ENCODE data around the gene PPP1R37.
A peak's percentile ranks its signal among the peaks of the same experiment; 100 is the strongest.
"Not testable (repeated sequence)": the region's sequence is repeated elsewhere in the genome, so short reads cannot be mapped to it uniquely, and the experiment has no call there.

Gene PPP1R37

GRCh38 chr19:45096700-45097099 is 3.7 kb downstream of the PPP1R37 start:
- no peak for DNase-seq

- DNase-seq: no peak
Observed at GRCh38 chr19:45097450-45097775, 4.4 kb downstream of the PPP1R37 start.

GRCh38 chr19:45097776-45098520 is 5.0 kb downstream of the PPP1R37 start:
- DNase-seq: no peak

- no peak for DNase-seq
Observed at GRCh38 chr19:45098521-45099466, 5.8 kb downstream of the PPP1R37 start.

DNA sequence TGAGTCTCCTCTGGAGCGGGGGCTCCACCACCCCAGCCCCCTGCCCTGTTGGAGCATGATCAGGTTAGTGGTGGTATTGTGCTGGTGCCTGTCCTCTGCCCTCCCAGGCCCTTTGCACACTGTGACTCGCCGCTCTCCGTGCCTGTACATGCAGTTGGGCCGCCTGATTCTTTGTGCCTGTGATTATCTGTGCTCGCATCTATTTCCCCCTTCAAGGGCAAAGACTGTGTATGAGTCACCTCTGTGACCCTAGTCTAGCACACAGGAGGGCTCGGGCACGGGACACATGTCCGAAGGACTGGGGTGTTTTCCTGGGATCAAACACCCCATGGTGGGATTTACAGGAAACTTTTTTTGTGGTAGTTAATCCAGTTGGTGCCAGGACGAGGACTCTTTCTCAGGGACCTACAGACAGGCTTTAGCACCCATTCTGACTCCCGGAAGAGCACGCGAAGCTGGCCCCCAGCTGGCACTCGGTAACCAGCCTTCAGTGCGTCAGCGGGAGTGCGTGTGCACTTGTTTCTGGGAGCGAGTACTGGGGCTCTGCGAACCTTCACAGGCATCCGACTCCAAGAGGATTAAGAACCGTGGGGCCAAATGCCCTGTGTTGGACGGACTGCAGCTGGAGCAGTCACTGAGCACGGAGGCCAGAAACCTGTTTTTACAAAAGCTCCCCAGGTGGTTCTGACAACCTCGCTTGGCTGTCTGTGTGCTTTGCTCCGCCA is 6.7 kb downstream of the PPP1R37 start:
- DNase-seq: no peak

DNA sequence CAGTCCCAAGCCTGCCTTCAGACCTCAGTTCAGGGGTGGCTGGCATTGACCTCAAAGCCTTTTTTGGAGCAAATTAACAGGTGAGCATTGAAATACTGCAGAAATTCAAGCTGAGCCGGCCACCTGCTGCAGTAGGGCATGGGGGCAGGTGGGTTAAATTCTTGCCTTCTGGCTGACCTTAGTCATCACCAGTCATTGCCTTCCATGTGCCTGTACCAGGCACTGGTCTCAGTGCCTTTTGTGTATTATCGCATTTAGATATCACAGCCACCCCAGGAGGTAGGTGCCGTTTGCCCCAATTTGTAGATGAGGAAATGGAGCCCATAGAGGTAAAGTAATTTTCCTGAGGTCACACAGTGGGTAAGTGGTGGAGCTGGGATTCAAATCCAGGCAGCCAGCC is 7.2 kb downstream of the PPP1R37 start:
- no peak for DNase-seq

- DNase-seq: no peak
Observed at GRCh38 chr19:45100846-45101252, 7.9 kb downstream of the PPP1R37 start.

- DNase-seq: no peak
Observed at GRCh38 chr19:45101806-45102205, 8.8 kb downstream of the PPP1R37 start.

- no peak for DNase-seq
Observed at GRCh38 chr19:45102481-45102880, 9.5 kb downstream of the PPP1R37 start.

- peak; percentile 36 for DNase-seq
Observed at GRCh38 chr19:45103156-45103507, 10.2 kb downstream of the PPP1R37 start.

GRCh38 chr19:45103508-45104319 is 10.7 kb downstream of the PPP1R37 start:
- DNase-seq: peak; percentile 76

DNA sequence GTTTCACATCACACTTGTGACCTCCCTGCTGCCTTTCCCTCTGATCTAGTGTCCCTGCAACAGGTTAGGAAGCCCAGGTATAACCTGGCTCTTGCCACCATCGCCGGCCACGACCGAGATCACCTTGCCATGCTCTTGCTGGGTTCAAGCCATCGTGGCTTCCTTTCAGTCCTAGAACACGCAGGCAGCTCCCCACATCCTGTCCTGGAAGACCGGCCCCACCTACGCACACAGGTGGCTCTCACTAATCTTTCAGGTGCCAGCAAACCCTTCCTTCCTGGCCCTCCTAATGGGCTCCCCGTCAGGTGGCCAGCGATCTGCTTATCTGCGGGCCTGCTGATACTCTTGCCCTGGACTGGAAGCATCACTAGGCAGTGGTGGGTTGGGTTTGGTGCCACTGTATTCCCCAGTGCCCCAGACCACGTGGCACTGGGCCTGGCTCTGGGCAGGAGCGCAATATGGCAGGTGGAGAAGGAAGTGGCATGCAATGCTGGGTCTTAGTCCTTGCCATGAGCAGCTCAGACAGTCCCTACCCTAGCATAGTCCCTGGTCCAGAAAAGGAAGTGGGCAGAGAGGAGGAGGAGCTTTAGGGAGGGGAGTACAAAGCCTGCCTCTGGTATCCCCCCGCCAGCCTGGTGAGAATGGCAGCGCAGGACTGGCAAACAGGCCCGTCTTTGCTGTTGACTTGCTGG is 11.8 kb downstream of the PPP1R37 start:
- no peak for DNase-seq

DNA sequence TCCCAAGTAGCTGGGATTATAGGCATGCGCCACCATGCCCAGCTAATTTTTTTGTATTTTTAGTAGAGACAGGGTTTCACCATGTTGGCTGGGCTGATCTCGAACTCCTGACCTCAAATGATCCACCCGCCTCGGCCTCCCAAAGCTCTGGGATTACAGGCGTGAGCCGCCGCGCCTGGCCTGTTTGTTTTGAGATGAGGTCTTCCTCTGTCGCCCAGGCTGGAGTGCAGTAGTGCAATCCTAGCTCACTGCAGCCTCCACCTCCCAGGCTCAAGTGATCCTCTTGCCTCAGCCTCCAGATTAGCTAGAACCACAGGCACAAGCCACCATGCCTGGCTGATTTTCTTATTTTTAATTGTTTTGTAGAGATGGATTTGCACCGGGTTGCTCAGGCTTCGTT is 13.4 kb downstream of the PPP1R37 start:
- DNase-seq: not testable (repeated sequence)

- DNase-seq: no peak
Observed at GRCh38 chr19:45107621-45108150, 14.7 kb downstream of the PPP1R37 start.

DNA sequence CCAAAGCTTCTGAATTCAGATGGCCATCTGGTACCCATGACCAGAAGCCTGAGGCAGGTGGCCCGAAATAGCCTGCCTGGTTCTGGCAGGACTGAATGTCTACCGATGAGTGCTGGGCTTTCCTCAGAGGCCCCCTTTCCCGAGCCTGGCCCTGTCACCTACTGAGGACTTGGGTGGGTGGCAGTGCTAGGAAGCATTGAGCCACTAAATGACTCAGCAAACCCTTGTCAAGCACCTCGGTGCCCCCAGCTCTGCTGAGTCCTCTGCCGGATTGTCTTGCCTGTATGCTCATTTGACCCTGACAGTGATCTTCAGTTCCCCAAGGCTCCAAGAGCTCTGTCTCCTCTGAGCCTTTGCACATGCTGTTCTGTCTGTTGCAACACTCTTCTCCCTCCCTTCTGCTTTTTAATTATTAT is 17.9 kb downstream of the PPP1R37 start:
- no peak for DNase-seq

DNA sequence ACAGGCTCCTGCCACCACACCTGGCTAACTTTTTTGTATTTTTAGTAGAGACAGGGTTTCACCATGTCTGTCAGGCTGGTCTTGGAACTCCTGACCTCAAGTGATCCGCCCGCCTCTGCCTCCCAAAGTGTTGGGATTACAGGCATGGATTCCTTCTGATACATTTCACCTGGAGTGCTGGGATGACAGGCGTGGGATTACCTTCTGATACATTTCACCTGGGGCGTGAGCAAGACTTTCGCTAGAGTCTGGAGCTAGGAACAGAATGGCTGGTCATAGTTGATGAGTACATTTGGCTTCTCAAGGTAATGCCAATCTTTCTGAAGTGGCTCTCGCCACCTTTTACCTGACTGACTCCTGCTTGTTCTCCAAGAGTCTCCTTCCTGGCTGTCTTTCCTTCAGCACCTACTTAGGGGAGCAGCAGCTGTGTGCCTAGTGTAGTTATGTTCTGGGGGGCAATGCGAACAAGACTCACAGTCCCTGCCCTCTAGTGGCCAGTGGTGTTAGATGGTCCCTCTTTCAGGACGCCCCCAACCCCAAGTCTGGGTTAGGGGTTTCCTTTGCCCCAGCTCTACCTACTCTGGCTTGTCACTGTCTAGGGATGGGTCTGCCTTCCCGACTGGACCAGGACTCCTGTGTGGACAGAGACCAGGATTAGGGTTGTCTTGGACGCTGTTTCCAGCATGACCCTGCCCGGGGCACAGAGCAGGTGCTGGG is 19.3 kb downstream of the PPP1R37 start:
- no peak for DNase-seq

- peak; percentile 91 for DNase-seq
Observed at GRCh38 chr19:45113628-45114027, 20.6 kb downstream of the PPP1R37 start.

- no peak for DNase-seq
Observed at GRCh38 chr19:45114116-45114515, 21.1 kb downstream of the PPP1R37 start.

DNA sequence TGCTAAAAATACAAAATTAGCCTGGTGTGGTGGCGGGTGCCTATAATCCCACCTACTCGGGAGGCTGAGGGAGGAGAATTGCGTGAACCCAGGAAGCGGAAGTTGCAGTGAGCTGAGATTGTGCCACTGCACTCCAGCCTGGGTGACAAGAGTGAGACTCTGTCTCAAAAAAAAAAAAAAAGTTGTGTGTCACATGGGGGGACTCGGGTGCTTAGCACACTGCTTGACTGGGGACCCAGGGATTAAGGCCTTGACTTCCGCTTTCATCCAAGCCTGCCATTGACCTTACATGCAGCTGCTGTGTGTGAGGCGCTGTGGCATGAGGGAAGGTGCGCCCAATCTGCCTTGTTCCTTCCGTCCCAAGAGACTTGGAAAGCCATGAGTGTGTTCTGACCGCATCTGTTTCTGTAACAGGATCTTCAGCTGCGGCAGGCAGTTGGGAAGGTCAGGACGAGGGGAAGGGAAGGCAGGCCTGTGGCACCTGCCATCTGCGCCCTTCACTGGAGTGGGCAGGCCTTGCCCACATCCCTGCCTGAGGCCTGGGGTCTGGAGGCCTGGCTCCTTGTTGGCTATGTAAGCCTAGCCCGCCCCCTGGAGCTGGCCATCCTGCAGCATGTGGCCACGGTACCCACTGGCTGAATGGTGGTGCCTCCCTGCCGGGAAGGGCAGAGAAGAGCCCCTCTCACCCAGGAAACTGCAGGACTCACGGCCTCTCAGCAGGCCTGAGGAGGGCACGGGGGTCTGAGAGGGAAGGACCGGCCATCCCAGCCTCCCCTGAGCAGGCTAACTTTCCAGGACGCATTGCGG is 23.0 kb downstream of the PPP1R37 start:
- peak; percentile 62 for DNase-seq

DNA sequence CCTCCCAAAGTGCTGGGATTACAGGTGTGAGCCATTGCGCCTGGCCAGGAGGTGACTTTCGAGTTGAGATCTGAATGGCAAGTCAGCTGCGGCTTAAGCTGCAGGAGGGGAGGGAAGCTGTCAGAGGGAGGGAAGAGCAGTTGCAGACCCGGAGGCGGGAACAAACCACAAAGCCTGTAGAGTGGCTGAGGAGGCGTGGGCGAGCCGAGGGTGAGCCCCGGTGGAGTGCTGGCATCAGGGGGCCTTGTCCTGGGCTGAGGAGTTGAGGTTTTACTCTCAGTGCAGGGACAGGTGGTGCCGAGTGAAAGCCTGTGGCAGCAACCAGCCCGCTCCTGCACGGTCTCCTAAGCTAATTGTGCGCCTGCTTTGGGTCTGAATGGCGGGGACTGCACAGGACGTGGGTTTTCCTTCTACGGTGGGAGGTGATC is 24.2 kb downstream of the PPP1R37 start:
- peak; percentile 76 for DNase-seq

Data from NCI-H510A (cell line).